HCT116 (cell line): ENCODE results near the gene VEPH1. TPM values are rescaled to one million over a fixed set of nuclear protein-coding genes. Genes with fewer than 3 reads are reported as not detected.

Source experiments
- ATAC-seq: fragments of 200-7000 bp; cut with Tn5 transposase; 2 replicates; pipeline ENCODE4 v1.9.1; 2020; ENCODE audit warnings: mild to moderate bottlenecking, moderate library complexity
- BruUV-seq: library from RNA; stranded (reverse); fragments of 400-500 nt; replicated peaks from 2 replicates; lab custom pipeline; 2021; lab: Mats Ljungman, UMichigan
- CTCF ChIA-PET: fragments of 300-600 bp; sonication (Branson Sonifier 250); formaldehyde crosslinking; loops from one replicate; lab custom pipeline; 2021; ENCODE audit warnings: antibody characterized with exemption; lab: Charles Lee
- POLR2A ChIA-PET: fragments of 300-600, 350-600 bp; sonication (Branson Sonifier 250); formaldehyde crosslinking; loops from one replicate; lab custom pipeline; 2021; ENCODE audit warnings: antibody characterized with exemption; lab: Charles Lee
- RAD21 ChIA-PET, 2 experiments: fragments of 300-600 bp; sonication (Branson Sonifier 250); formaldehyde crosslinking; loops; one replicate each; lab custom pipeline; 2023; ENCODE audit warnings: low total read pairs in 2 of 2; ENCODE audit not compliant: uncharacterized antibody in 2 of 2, unreplicated experiment in 2 of 2, low non-redundant PET in 1 of 2; lab: Charles Lee
- DNase-seq: peaks from one replicate; pipeline ENCODE4 v3.0.0-alpha.2; 2010; ENCODE audit warnings: low read depth, low spot score
- H2AFZ ChIP-seq: fragments of 200-600 bp; shearing (Covaris generic), sonication (generic); 2 replicates; pipeline ENCODE4 v1.6.1; 2017; ENCODE audit warnings: low read depth, mixed run types, mixed read lengths, antibody characterized with exemption, low read length; ENCODE audit not compliant: poor library complexity, severe bottlenecking
- H3K27ac ChIP-seq: 2 replicates; pipeline ENCODE4 v1.5.1; 2012; ENCODE audit warnings: low read depth, low read length
- H3K27me3 ChIP-seq: fragments of 200-600 bp; sonication (generic); 2 replicates; pipeline ENCODE4 v1.6.1; 2016; ENCODE audit warnings: mixed run types, low read length, mixed read lengths; ENCODE audit not compliant: insufficient read depth
- H3K36me3 ChIP-seq, 2 experiments: fragments of 200-500 bp in 1 of 2; fragments of 200-600 bp in 1 of 2; sonication (Bioruptor generic) in 1 of 2; sonication (generic) in 1 of 2; 2 replicates each; pipeline versions ENCODE4 v1.5.1 to v1.6.1; 2014 to 2016; ENCODE audit warnings: low read length in 2 of 2, inconsistent platforms in 1 of 2, mixed read lengths in 1 of 2, mixed run types in 1 of 2; ENCODE audit not compliant: insufficient read depth in 2 of 2, control insufficient read depth in 1 of 2
- H3K4me1 ChIP-seq, 2 experiments: fragments of 200-600 bp in 1 of 2; sonication (generic) in 1 of 2; 2 replicates each; pipeline versions ENCODE4 v1.5.1 to v1.6.1; 2012 to 2017; ENCODE audit warnings: low read length in 2 of 2, inconsistent platforms in 1 of 2, mild to moderate bottlenecking in 1 of 2, mixed read lengths in 1 of 2, mixed run types in 1 of 2, moderate library complexity in 1 of 2; ENCODE audit not compliant: insufficient read depth in 2 of 2, control insufficient read depth in 1 of 2
- H3K4me2 ChIP-seq: fragments of 200-600 bp; sonication (generic); 2 replicates; pipeline ENCODE4 v1.6.1; 2017; ENCODE audit warnings: mixed run types, low read length, mixed read lengths
- H3K4me3 ChIP-seq, 2 experiments: fragments of 200-600 bp in 1 of 2; sonication (generic) in 1 of 2; replicated peaks in 1 of 2; 2 replicates each; pipeline ENCODE4 v1.5.1; 2011 to 2016; ENCODE audit warnings: low read length in 2 of 2, control low read depth in 1 of 2, low read depth in 1 of 2, mild to moderate bottlenecking in 1 of 2, mixed read lengths in 1 of 2, mixed run types in 1 of 2
- H3K79me2 ChIP-seq: fragments of 200-600 bp; sonication (generic); 2 replicates; pipeline ENCODE4 v1.6.1; 2017; ENCODE audit warnings: mild to moderate bottlenecking, mixed run types, low read length, moderate library complexity, mixed read lengths; ENCODE audit not compliant: insufficient read depth
- H3K9ac ChIP-seq: fragments of 200-600 bp; sonication (generic); 2 replicates; pipeline ENCODE4 v1.6.1; 2016; ENCODE audit warnings: low read length, mixed read lengths
- H3K9me2 ChIP-seq: fragments of 200-600 bp; sonication (generic), shearing (Covaris generic); 2 replicates; pipeline ENCODE4 v1.6.1; 2017; ENCODE audit warnings: mixed run types, mild to moderate bottlenecking, moderate library complexity; ENCODE audit not compliant: insufficient read depth
- H3K9me3 ChIP-seq, 2 experiments: fragments of 200-500 bp in 1 of 2; fragments of 200-600 bp in 1 of 2; sonication (Bioruptor generic) in 1 of 2; sonication (generic) in 1 of 2; 2 replicates each; pipeline ENCODE4 v1.6.1; 2014 to 2017; ENCODE audit warnings: low read length in 2 of 2, mixed read lengths in 2 of 2, inconsistent platforms in 1 of 2, low read depth in 1 of 2, mild to moderate bottlenecking in 1 of 2, mixed run types in 1 of 2, moderate library complexity in 1 of 2; ENCODE audit not compliant: control insufficient read depth in 1 of 2, insufficient read depth in 1 of 2
- H4K20me1 ChIP-seq: fragments of 200-600 bp; sonication (generic), shearing (Covaris generic); 2 replicates; pipeline ENCODE4 v1.6.1; 2017; ENCODE audit warnings: mixed run types, mild to moderate bottlenecking, moderate library complexity; ENCODE audit not compliant: insufficient read depth
- ATF3 ChIP-seq: IDR thresholded peaks from 2 replicates; pipeline ENCODE4 v1.6.1; 2012
- EGR1 ChIP-seq: IDR thresholded peaks from 2 replicates; pipeline ENCODE4 v1.6.1; 2012; ENCODE audit warnings: low read depth
- ELF1 ChIP-seq: IDR thresholded peaks from 2 replicates; pipeline ENCODE4 v1.6.1; 2012; ENCODE audit warnings: low read depth, borderline replicate concordance
- EZH2 ChIP-seq: fragments of 200-600 bp; sonication (generic); IDR thresholded peaks from 2 replicates; pipeline ENCODE4 v1.6.1; 2017; ENCODE audit warnings: antibody characterized with exemption, mixed run types
- FOSL1 ChIP-seq: IDR thresholded peaks from 2 replicates; pipeline ENCODE4 v1.6.1; 2012; ENCODE audit warnings: low read depth
- POLR2A ChIP-seq: IDR thresholded peaks from 2 replicates; pipeline ENCODE4 v1.7.0; 2011; ENCODE audit warnings: borderline replicate concordance; ENCODE audit not compliant: insufficient read depth, insufficient read length; ENCODE audit errors: extremely low read depth
- POLR2AphosphoS5 ChIP-seq: IDR thresholded peaks from 2 replicates; pipeline ENCODE4 v1.6.1; 2011; ENCODE audit warnings: mild to moderate bottlenecking, low read depth, low read length, moderate library complexity
- RAD21 ChIP-seq: IDR thresholded peaks from 2 replicates; pipeline ENCODE4 v1.6.1; 2012; ENCODE audit warnings: low read depth, mild to moderate bottlenecking
- SRF ChIP-seq: IDR thresholded peaks from 2 replicates; pipeline ENCODE4 v1.6.1; 2012; ENCODE audit warnings: low read depth
- TCF7L2 ChIP-seq: IDR thresholded peaks from 2 replicates; pipeline ENCODE4 v1.7.0; 2011; ENCODE audit warnings: borderline replicate concordance, inconsistent platforms; ENCODE audit not compliant: insufficient read depth, insufficient read length; ENCODE audit errors: extremely low read depth
- YY1 ChIP-seq: IDR thresholded peaks from 2 replicates; pipeline ENCODE4 v1.6.1; 2011; ENCODE audit warnings: low read length, low read depth, moderate library complexity, mild to moderate bottlenecking; ENCODE audit not compliant: insufficient replicate concordance; ENCODE audit errors: extremely low read depth
- ZBTB33 ChIP-seq: IDR thresholded peaks from 2 replicates; pipeline ENCODE4 v1.6.1; 2011; ENCODE audit warnings: mild to moderate bottlenecking, low read length, moderate library complexity; ENCODE audit not compliant: insufficient replicate concordance; ENCODE audit errors: extremely low read depth
- ZNF274 ChIP-seq: fragments of 200-500 bp; sonication (Bioruptor generic); IDR thresholded peaks from 2 replicates; pipeline ENCODE4 v1.6.1; 2014; ENCODE audit warnings: mild to moderate bottlenecking, low read depth, low read length, inconsistent platforms
- intact Hi-C: fragments of 100-400 bp; cut with micrococcal nuclease; formaldehyde crosslinking; loops from 2 replicates; pipeline ENCODE4 v1.10.0; 2022
- total RNA-seq: library from RNA; stranded (reverse); gene quantifications from one replicate; pipeline ENCODE4 v1.2.1, GENCODE V29; 2021; ENCODE audit not compliant: unreplicated experiment

VEPH1 gene
- total RNA-seq, 1 experiment from 2014 or later = 4.9 TPM

GRCh38 chr3:157379525-157380140 lies 123.6 kb downstream of the VEPH1 start (continued):
- TF ChIP-seq ATF3 (no peak), FOSL1 (no peak), TCF7L2 (no peak), ELF1 (no peak), SRF (no peak), POLR2AphosphoS5 (no peak), YY1 (no peak), ZNF274 (no peak)

GRCh38 chr3:157376603-157377300 lies 126.5 kb downstream of the VEPH1 start:
- no TSS peak for BruUV-seq
- RAD21 ChIA-PET = no interaction called here
- no peak overlapping the region for H3K4me3 ChIP-seq

More at GRCh38 chr3:157376603-157377300, 126.5 kb downstream of the VEPH1 start:
- CTCF ChIA-PET = no interaction called here
- Histone ChIP-seq H2AFZ (no peak overlapping the region), H3K36me3 (no peaks in the 10 kb centered on the region), H3K27ac (no peak overlapping the region), H3K9me2 (no peaks in the 10 kb centered on the region), H3K4me2 (no peak overlapping the region), H3K9me3 (no peaks in the 10 kb centered on the region), H3K4me1 (no peaks in the 10 kb centered on the region), H3K79me2 (no peaks in the 10 kb centered on the region), H4K20me1 (no peaks in the 10 kb centered on the region), H3K27me3 (no peaks in the 10 kb centered on the region), H3K9ac (no peak overlapping the region)
- ATAC-seq (no peak), DNase-seq (no peak)
- no peak for TF ChIP-seq ZBTB33
- TF ChIP-seq EGR1 = no peak
- no peak for TF ChIP-seq EZH2
- TF ChIP-seq RAD21 = no peak
- no peak for TF ChIP-seq POLR2A
- intact Hi-C loops = no loop called here
- POLR2A ChIA-PET = no interaction called here
